Prostate gland (tissue), 2 donors: ENCODE data around the gene KCNIP3. TPM values are rescaled to one million over a fixed set of nuclear protein-coding genes. Genes with fewer than 3 reads are reported as not detected.

Source experiments
- DNase-seq: peaks from one replicate; pipeline ENCODE4 v3.0.0-alpha.2; 2019; ENCODE audit warnings: low spot score
- H3K27ac ChIP-seq, 2 donors: fragments of 200-600 bp; sonication (generic); 2 replicates each; pipeline ENCODE4 v1.5.1; 2017 to 2019
- H3K27me3 ChIP-seq: fragments of 200-600 bp; sonication (generic); replicated peaks from 2 replicates; pipeline ENCODE4 v1.5.1; 2019; ENCODE audit not compliant: insufficient read depth
- H3K36me3 ChIP-seq, 2 donors: fragments of 200-600 bp; sonication (generic); 1 replicate in 1 of 2; 2 replicates in 1 of 2; pipeline versions ENCODE4 v1.5.1 to v1.8.1; 2017 to 2019
- H3K4me1 ChIP-seq: fragments of 200-600 bp; sonication (generic); replicated peaks from 2 replicates; pipeline ENCODE4 v1.5.1; 2019
- H3K4me3 ChIP-seq, 2 donors: fragments of 200-600 bp; sonication (generic); 2 replicates each; pipeline ENCODE4 v1.5.1; 2017 to 2019
- H3K9me3 ChIP-seq: fragments of 200-600 bp; sonication (generic); 2 replicates; pipeline ENCODE4 v1.5.1; 2017
- POLR2A ChIP-seq: fragments of 450-650 bp; IDR thresholded peaks from one replicate; pipeline ENCODE4 v1.6.1; 2016; ENCODE audit warnings: antibody characterized with exemption, mild to moderate bottlenecking
- POLR2AphosphoS5 ChIP-seq: sonication (generic); formaldehyde crosslinking; IDR thresholded peaks from one replicate; pipeline ENCODE4 v1.6.1; 2017; ENCODE audit warnings: antibody characterized with exemption
- WGBS: methylation state at CpG from one replicate; pipeline ENCODE4 v1.1.5; 2018; 5-methylcytosine and 5-hydroxymethylcytosine counted together
- intact Hi-C: fragments of 100-400 bp; cut with DNase I; formaldehyde crosslinking; loops from one replicate; pipeline ENCODE4 v1.14.2; 2022
- total RNA-seq, 2 donors: library from RNA; depleted of rRNA; stranded (reverse); fragments of >200 nt; gene quantifications; one replicate each; pipeline ENCODE4 v1.1.0, GENCODE V29; 2016
- TF ChIP-seq, protein P1 (sequence below), 4 experiments: fragments of 200-600 bp in 2 of 4; fragments of 450-650 bp in 2 of 4; sonication (generic) in 2 of 4; IDR thresholded peaks; 1 replicate in 3 of 4; 2 replicates in 1 of 4; pipeline ENCODE4 v1.5.1; 2016 to 2019; ENCODE audit warnings: antibody characterized with exemption in 4 of 4, mild to moderate bottlenecking in 2 of 4, moderate library complexity in 2 of 4

The KCNIP3 gene
- total RNA-seq, 2 donors from 2014 or later, result 5.1 to 63.8 TPM

DNA sequence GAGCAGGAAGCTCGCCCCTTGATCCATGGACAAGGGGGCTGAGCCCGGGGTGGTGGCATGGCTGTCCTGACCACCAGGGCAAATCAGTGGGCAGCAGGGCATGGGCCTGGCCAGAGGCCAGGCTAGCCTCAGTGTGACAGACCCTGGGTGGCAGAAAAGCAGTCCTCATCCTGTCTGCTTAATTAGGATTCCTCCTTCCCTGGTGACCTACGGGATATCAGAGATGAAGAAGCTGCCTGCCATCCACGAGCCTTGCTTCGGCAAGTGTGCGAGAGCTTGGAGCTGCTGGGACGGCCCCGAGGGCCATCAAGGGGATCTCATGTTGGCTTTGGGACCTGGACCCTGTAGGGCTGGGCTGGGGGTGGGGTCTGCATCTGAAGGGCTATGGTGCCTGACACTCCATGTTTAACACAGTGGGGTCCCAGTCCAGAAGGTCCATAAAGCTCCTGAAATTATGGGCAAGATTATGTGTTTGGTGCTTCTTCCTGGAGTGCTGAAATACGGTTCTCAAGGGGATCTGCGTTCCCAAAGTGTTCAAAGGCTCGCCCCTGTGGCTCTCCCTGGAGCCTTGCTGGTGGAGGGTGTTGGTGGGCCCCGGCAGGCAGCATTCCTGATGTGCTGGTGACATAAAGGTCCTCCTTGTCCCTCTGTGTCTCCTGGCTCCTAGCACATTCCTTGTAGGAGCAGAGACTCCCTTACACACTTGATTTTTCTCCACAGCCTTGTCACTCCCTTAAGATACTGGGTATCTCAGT lies 52.6 kb downstream of the KCNIP3 start:
- H3K27ac ChIP-seq, result no peak overlapping the region
- H3K4me3 ChIP-seq, result no peak overlapping the region
- 92% methylated on average over 12 of the region's 12 CpGs for WGBS
- peaks cover 2% of the 10 kb centered on the region for H3K4me1 ChIP-seq
- H3K27me3 ChIP-seq, result no peaks in the 10 kb centered on the region
- DNase-seq, result no peak
- no peaks in the 10 kb centered on the region for H3K9me3 ChIP-seq
- intact Hi-C loops, result loop anchor here (5.0 to 10.0 kb wide), 4 partner anchors 38 to 378 kb away; partner anchors contain the start of genes FAHD2A and ZNF892
- no peaks in the 10 kb centered on the region for H3K36me3 ChIP-seq
- TF ChIP-seq POLR2AphosphoS5 (no peak), POLR2A (no peak)
- TF ChIP-seq, protein P1, sequence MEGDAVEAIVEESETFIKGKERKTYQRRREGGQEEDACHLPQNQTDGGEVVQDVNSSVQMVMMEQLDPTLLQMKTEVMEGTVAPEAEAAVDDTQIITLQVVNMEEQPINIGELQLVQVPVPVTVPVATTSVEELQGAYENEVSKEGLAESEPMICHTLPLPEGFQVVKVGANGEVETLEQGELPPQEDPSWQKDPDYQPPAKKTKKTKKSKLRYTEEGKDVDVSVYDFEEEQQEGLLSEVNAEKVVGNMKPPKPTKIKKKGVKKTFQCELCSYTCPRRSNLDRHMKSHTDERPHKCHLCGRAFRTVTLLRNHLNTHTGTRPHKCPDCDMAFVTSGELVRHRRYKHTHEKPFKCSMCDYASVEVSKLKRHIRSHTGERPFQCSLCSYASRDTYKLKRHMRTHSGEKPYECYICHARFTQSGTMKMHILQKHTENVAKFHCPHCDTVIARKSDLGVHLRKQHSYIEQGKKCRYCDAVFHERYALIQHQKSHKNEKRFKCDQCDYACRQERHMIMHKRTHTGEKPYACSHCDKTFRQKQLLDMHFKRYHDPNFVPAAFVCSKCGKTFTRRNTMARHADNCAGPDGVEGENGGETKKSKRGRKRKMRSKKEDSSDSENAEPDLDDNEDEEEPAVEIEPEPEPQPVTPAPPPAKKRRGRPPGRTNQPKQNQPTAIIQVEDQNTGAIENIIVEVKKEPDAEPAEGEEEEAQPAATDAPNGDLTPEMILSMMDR (IDR thresholded peaks at IDR 0.05), result no peak

GRCh38 chr2:95350368-95350767 lies 53.2 kb downstream of the KCNIP3 start:
- no peak for DNase-seq
- H3K27ac ChIP-seq, result no peak overlapping the region
- no peaks in the 10 kb centered on the region for H3K9me3 ChIP-seq
- H3K27me3 ChIP-seq, result no peaks in the 10 kb centered on the region
- H3K36me3 ChIP-seq, result no peaks in the 10 kb centered on the region
- WGBS, result 72% methylated on average over 7 of the region's 7 CpGs
- TF ChIP-seq POLR2A, result no peak
- no peak for TF ChIP-seq POLR2AphosphoS5
- TF ChIP-seq, protein P1 (IDR thresholded peaks at IDR 0.05), result no peak
- intact Hi-C loops, result no loop called here
- no peak overlapping the region for H3K4me3 ChIP-seq
- H3K4me1 ChIP-seq, result peaks cover 2% of the 10 kb centered on the region

DNA sequence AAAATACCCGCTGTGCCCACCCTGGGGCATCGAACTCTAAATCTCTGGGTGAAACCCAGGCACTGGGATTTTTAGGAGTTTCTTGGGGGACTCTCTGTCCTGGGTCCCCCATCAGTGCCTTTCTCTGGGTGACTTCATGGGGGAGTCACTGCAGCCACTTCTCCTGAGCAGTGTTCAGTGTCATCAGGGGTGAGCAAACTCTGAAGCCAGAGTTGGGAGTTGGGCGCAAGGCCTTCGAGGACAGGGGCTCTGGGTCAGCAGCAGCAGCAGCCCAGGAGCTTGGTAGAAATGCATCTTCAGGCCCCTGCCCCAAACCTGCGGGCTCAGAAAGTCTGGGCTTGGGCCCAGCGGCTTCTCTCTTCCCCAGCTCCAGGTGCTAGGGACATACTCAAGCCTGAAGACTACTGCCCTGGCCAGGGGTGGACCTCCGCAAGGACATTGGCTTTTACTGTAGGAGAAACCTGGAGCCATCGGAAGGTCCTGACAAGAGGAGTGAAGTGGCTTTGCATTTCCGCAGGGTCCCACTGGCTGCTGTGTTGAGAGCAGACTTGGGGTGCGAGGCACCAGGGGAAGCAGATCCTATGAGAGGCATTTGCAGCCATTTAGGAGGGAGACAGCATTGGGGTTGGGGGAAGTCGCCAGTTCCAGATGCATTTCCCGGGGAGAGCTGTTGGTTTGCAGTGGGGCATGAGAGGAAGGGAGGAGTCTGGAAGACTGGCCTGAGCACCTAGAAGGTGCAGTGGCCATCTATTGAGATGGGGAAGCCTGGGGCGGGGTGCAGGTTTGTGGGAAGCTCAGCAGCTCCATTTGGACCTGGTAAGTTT lies 53.8 kb downstream of the KCNIP3 start:
- DNase-seq, result no peak
- H3K27ac ChIP-seq, result no peak overlapping the region
- TF ChIP-seq POLR2A (no peak), POLR2AphosphoS5 (no peak)
- TF ChIP-seq, protein P1 (IDR thresholded peaks at IDR 0.05), result no peak
- no peaks in the 10 kb centered on the region for H3K9me3 ChIP-seq
- H3K4me1 ChIP-seq, result no peaks in the 10 kb centered on the region
- WGBS, result 88% methylated on average over 11 of the region's 13 CpGs
- no peaks in the 10 kb centered on the region for H3K27me3 ChIP-seq
- intact Hi-C loops, result no loop called here
- H3K4me3 ChIP-seq, result no peak overlapping the region
- no peaks in the 10 kb centered on the region for H3K36me3 ChIP-seq

- Histone ChIP-seq H3K36me3 (no peaks in the 10 kb centered on the region), H3K4me1 (no peaks in the 10 kb centered on the region), H3K27me3 (no peaks in the 10 kb centered on the region), H3K27ac (no peak overlapping the region), H3K9me3 (no peaks in the 10 kb centered on the region), H3K4me3 (no peak overlapping the region)
- intact Hi-C loops, result no loop called here
- 82% methylated on average over 4 of the region's 4 CpGs for WGBS
- no peak for DNase-seq
- TF ChIP-seq POLR2AphosphoS5 (no peak), POLR2A (no peak)
- TF ChIP-seq, protein P1 (IDR thresholded peaks at IDR 0.05), result no peak
Observed at GRCh38 chr2:95351598-95351915, 54.4 kb downstream of the KCNIP3 start.
